ENCODE results near the gene TXNDC11. TPM values are rescaled to one million over a fixed set of nuclear protein-coding genes. Genes with fewer than 3 reads are reported as not detected.

Gene TXNDC11
- total RNA-seq, 1 experiment from 2014 or later: 24.3 TPM

GRCh38 chr16:11674001-11674817, 68.4 kb downstream of the TXNDC11 start:
- Mint-ChIP-seq H3K27ac (ENCODE audit: unreplicated experiment) (peak overlapping the region; percentile 44), H3K4me1 (ENCODE audit: low read depth, unreplicated experiment) (peaks cover 6% of the 10 kb centered on the region), H3K27me3 (ENCODE audit: insufficient read depth, unreplicated experiment) (no peaks in the 10 kb centered on the region), H3K9me3 (ENCODE audit: unreplicated experiment) (no peaks in the 10 kb centered on the region), H3K36me3 (ENCODE audit: insufficient read depth, unreplicated experiment) (peaks cover 31% of the 10 kb centered on the region), H3K4me3 (ENCODE audit: unreplicated experiment) (no peak overlapping the region)
- TF ChIP-seq CTCF (IDR thresholded peaks at IDR 0.05; ENCODE audit: insufficient read depth in 1 of 2, low read depth in 1 of 2, low read length in 1 of 2, severe bottlenecking in 1 of 2, unreplicated experiment in 1 of 2): no peak
- Histone ChIP-seq H3K27me3 (replicated peaks; ENCODE audit: control insufficient read depth, insufficient read depth, low read length) (no peaks in the 10 kb centered on the region), H3K4me3 (ENCODE audit: low read depth, low read length) (no peak overlapping the region), H3K36me3 (ENCODE audit: control insufficient read depth, insufficient read depth, low read length) (peaks cover 5% of the 10 kb centered on the region), H3K4me1 (peaks cover 13% of the 10 kb centered on the region), H3K9me3 (no peaks in the 10 kb centered on the region)
- CTCF ChIA-PET: interaction anchor here (0.6 kb wide), 1 partner anchor 139 kb away, joined by 5 read pairs; no protein-coding TSS in a partner anchor
- POLR2A ChIA-PET: no interaction called here
- intact Hi-C loops (cut with micrococcal nuclease; ENCODE audit: unreplicated experiment): no loop called here
- no TSS peak for BruUV-seq (replicated peaks)
- no peak for DNase-seq

DNA sequence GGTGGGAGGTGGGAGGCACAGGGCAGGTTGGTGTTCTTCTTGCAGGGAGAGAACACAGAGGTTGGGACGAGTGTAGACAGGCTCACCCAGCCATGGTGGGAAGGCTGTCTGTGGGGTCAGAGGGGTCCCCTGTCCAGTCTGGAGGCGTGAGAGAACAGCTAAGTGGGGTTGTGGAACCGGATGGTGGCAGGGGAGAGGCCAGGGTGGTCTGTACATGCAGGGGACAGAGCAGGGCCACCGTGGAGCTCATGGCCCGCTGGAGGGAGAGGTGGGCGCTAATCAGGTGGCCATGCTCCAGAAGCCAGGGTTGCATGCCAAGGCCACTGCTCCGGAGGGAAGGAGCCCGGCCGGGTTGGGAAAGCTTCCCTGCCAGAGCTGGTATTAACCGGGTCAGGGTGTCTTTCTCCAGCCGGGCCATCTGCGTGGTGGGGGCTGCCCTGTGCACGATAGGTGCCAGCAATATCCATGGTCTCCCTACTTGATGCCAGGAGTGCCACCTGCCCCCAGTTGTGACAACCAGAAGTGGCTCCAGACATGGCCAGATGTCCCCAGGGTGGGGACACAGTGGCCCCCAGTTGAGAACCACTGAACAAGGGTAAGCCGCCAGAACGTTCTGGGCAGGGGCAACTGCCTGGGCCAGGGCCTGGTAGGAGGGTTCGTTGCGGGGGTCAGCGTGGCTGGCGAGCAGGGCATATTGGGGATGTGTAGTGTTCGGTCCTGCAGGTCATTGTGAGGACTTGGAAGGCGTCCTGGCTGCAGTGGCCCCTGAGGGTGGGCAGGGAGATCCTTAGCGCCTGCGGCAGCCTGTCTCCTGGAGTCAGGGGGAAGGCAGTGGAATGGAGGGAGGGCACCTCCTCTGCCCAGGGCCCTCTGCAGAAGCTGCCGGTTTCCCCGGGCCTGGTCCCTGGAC, 69.3 kb downstream of the TXNDC11 start:
- POLR2A ChIA-PET: no interaction called here
- H3K27me3 ChIP-seq (replicated peaks; ENCODE audit: control insufficient read depth, insufficient read depth, low read length): no peaks in the 10 kb centered on the region
- no peak overlapping the region for H3K4me3 ChIP-seq (ENCODE audit: low read depth, low read length)
- BruUV-seq (replicated peaks): no TSS peak
- CTCF ChIA-PET: interaction anchor here (0.6 kb wide), 1 partner anchor 140 kb away, joined by 5 read pairs; no protein-coding TSS in a partner anchor
- no peak for DNase-seq
- H3K27ac Mint-ChIP-seq (ENCODE audit: unreplicated experiment): no peak overlapping the region
- intact Hi-C loops (cut with micrococcal nuclease; ENCODE audit: unreplicated experiment): no loop called here
- TF ChIP-seq CTCF (IDR thresholded peaks at IDR 0.05; ENCODE audit: insufficient read depth in 1 of 2, low read depth in 1 of 2, low read length in 1 of 2, severe bottlenecking in 1 of 2, unreplicated experiment in 1 of 2): no peak
- H3K9me3 Mint-ChIP-seq (ENCODE audit: unreplicated experiment): no peaks in the 10 kb centered on the region
- peaks cover 13% of the 10 kb centered on the region for H3K4me1 ChIP-seq
- H3K27me3 Mint-ChIP-seq (ENCODE audit: insufficient read depth, unreplicated experiment): no peaks in the 10 kb centered on the region
- H3K4me3 Mint-ChIP-seq (ENCODE audit: unreplicated experiment): no peak overlapping the region
- H3K36me3 Mint-ChIP-seq (ENCODE audit: insufficient read depth, unreplicated experiment): peaks cover 29% of the 10 kb centered on the region
- peaks cover 6% of the 10 kb centered on the region for H3K4me1 Mint-ChIP-seq (ENCODE audit: low read depth, unreplicated experiment)
- peaks cover 5% of the 10 kb centered on the region for H3K36me3 ChIP-seq (ENCODE audit: control insufficient read depth, insufficient read depth, low read length)
- no peaks in the 10 kb centered on the region for H3K9me3 ChIP-seq
